OCI-LY3 (cell line): ENCODE results near the gene ARR3.

Source experiments
- EZH2phosphoT487 ChIP-seq: fragments of 200-600 bp; shearing (Covaris generic); IDR thresholded peaks from 2 replicates; pipeline ENCODE4 v1.6.1; 2018; ENCODE audit warnings: antibody characterized with exemption, mixed run types, low read depth
- TF ChIP-seq, protein P1 (sequence below): fragments of 200-600, 300-600 bp; sonication (generic); IDR thresholded peaks from 2 replicates; pipeline ENCODE4 v1.5.1; 2014; ENCODE audit warnings: antibody characterized with exemption, low read length, low read depth

DNA sequence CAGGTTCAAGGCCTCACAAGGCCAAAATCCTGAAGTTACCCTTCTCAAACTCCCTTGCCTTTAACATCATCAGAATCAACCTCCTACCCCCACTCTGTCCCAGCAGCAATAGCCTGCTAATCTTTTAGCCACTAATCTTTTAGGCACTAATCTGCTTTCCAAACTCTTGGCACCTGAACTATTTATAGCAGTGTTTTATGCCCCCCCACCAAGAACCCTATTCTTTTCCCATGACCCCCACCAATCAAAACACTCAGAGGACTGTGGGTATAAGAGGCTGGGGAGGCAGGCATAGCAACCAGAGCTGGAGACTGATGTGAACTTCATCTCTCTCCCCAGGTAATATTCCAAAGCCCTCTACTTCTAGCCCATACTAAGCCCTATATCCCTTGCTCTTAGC, at the start of gene ARR3:
- TF ChIP-seq, protein P1, sequence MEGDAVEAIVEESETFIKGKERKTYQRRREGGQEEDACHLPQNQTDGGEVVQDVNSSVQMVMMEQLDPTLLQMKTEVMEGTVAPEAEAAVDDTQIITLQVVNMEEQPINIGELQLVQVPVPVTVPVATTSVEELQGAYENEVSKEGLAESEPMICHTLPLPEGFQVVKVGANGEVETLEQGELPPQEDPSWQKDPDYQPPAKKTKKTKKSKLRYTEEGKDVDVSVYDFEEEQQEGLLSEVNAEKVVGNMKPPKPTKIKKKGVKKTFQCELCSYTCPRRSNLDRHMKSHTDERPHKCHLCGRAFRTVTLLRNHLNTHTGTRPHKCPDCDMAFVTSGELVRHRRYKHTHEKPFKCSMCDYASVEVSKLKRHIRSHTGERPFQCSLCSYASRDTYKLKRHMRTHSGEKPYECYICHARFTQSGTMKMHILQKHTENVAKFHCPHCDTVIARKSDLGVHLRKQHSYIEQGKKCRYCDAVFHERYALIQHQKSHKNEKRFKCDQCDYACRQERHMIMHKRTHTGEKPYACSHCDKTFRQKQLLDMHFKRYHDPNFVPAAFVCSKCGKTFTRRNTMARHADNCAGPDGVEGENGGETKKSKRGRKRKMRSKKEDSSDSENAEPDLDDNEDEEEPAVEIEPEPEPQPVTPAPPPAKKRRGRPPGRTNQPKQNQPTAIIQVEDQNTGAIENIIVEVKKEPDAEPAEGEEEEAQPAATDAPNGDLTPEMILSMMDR, result no peak
- TF ChIP-seq EZH2phosphoT487, result no peak
